Endothelial cell of umbilical vein (primary cell): Measurements from ENCODE around the gene ATAD1.

Source experiments
- CTCF ChIP-seq, 2 donors: IDR thresholded peaks; 1 replicate in 1 of 2; 2 replicates in 1 of 2; pipeline ENCODE4 v1.5.1; 2011; ENCODE audit warnings: low read length in 2 of 2, mild to moderate bottlenecking in 2 of 2, moderate library complexity in 2 of 2, control low read depth in 1 of 2, inconsistent platforms in 1 of 2, low read depth in 1 of 2; ENCODE audit not compliant: insufficient read depth in 1 of 2; ENCODE audit errors: extremely low read depth in 1 of 2
- EZH2 ChIP-seq: IDR thresholded peaks from 2 replicates; pipeline ENCODE4 v1.6.1; 2012; ENCODE audit warnings: borderline replicate concordance, low read depth, mild to moderate bottlenecking, moderate library complexity, low read length, inconsistent platforms; ENCODE audit not compliant: severe bottlenecking
- MYC ChIP-seq: IDR thresholded peaks from one replicate; pipeline ENCODE4 v1.6.1; 2011; ENCODE audit warnings: mild to moderate bottlenecking, low read depth, low read length
- POLR2A ChIP-seq: IDR thresholded peaks from 2 replicates; pipeline ENCODE4 v1.6.1; 2012; ENCODE audit warnings: low read depth, mild to moderate bottlenecking, control low read depth, low read length
- POLR2AphosphoS5 ChIP-seq: IDR thresholded peaks from 2 replicates; pipeline ENCODE4 v1.6.1; 2012; ENCODE audit warnings: low read depth, mild to moderate bottlenecking, control low read depth, low read length, moderate library complexity; ENCODE audit not compliant: insufficient read depth
- TF ChIP-seq, protein P1 (sequence below): IDR thresholded peaks from 2 replicates; pipeline ENCODE4 v1.6.1; 2011; ENCODE audit not compliant: insufficient read depth, insufficient read length

GRCh38 chr10:87862679-87863052 is 44.6 kb upstream of the ATAD1 start:
- no peak for TF ChIP-seq POLR2A
- TF ChIP-seq EZH2: no peak
- TF ChIP-seq CTCF (IDR thresholded peaks at IDR 0.05; ENCODE audit: extremely low read depth in 1 of 2, insufficient read depth in 1 of 2, low read depth in 1 of 2, low read length in 2 of 2): no peak
- no peak for TF ChIP-seq POLR2AphosphoS5
- no peak for TF ChIP-seq MYC
- TF ChIP-seq, protein P1, sequence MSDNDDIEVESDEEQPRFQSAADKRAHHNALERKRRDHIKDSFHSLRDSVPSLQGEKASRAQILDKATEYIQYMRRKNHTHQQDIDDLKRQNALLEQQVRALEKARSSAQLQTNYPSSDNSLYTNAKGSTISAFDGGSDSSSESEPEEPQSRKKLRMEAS: no peak
